K562 (cell line): ENCODE measurements around the gene ATF6B. TPM values are rescaled to one million over a fixed set of nuclear protein-coding genes. Genes with fewer than 3 reads are reported as not detected.
A peak's percentile ranks its signal among the peaks of the same experiment; 100 is the strongest.

Experiments
- BRD9 ChIP-seq: fragments of 450-650 bp; IDR thresholded peaks from 2 replicates; pipeline ENCODE4 v1.6.1; 2018; ENCODE audit warnings: low read depth; ENCODE audit not compliant: partially characterized antibody
- CC2D1A ChIP-seq: fragments of 450-650 bp; IDR thresholded peaks from 2 replicates; pipeline ENCODE4 v1.6.1; 2017; ENCODE audit warnings: mild to moderate bottlenecking
- CXXC5 ChIP-seq: fragments of 250-450 bp; sonication (Bioruptor Pico); IDR thresholded peaks from 2 replicates; pipeline ENCODE4 v1.8.0; 2022; ENCODE audit warnings: inconsistent platforms, mild to moderate bottlenecking, moderate library complexity
- JUN ChIP-seq, 2 experiments: sonication (generic) in 1 of 2; formaldehyde crosslinking in 1 of 2; IDR thresholded peaks; 2 replicates each; pipeline versions ENCODE4 v1.6.1 to v1.8.0; 2012 to 2022; ENCODE audit warnings: borderline replicate concordance in 2 of 2, mild to moderate bottlenecking in 2 of 2, improper control_type of control experiment in 1 of 2, low read depth in 1 of 2, low read length in 1 of 2, missing genetic modification reagents in 1 of 2
- KDM5B ChIP-seq: fragments of 200-600 bp; sonication (generic); IDR thresholded peaks from 2 replicates; pipeline ENCODE4 v1.6.1; 2012; ENCODE audit warnings: low read depth, mild to moderate bottlenecking, moderate library complexity, low read length, control low read depth, inconsistent platforms; ENCODE audit not compliant: insufficient replicate concordance
- MTA1 ChIP-seq: fragments of 450-650 bp; IDR thresholded peaks from 2 replicates; pipeline ENCODE4 v1.6.1; 2017; ENCODE audit warnings: borderline replicate concordance
- NFRKB ChIP-seq: fragments of 450-650 bp; IDR thresholded peaks from 2 replicates; pipeline ENCODE4 v1.6.1; 2016; ENCODE audit warnings: low read depth
- NR2C1 ChIP-seq, 2 experiments: fragments of 450-650 bp; IDR thresholded peaks; 2 replicates each; pipeline ENCODE4 v1.6.1; 2017; ENCODE audit warnings: mild to moderate bottlenecking in 2 of 2, antibody characterized with exemption in 1 of 2, inconsistent platforms in 1 of 2, missing compliant biosample characterization in 1 of 2, missing genetic modification characterization in 1 of 2
- RBFOX2 ChIP-seq: fragments of 200-400 bp; formaldehyde crosslinking; IDR thresholded peaks from 2 replicates; pipeline ENCODE4 v1.6.1; 2017; ENCODE audit warnings: low read depth, mild to moderate bottlenecking, low read length, moderate library complexity
- SAFB2 ChIP-seq: fragments of 200-400 bp; formaldehyde crosslinking; IDR thresholded peaks from 2 replicates; pipeline ENCODE4 v1.6.1; 2018; ENCODE audit warnings: borderline replicate concordance, low read length, low read depth, moderate library complexity; ENCODE audit not compliant: severe bottlenecking
- SMARCA4 ChIP-seq: fragments of 450-650 bp; IDR thresholded peaks from 2 replicates; pipeline ENCODE4 v1.6.1; 2016
- ZNF143 ChIP-seq: sonication (generic); formaldehyde crosslinking; IDR thresholded peaks from 2 replicates; pipeline ENCODE4 v1.9.0; 2022; ENCODE audit warnings: mild to moderate bottlenecking, missing genetic modification reagents
- ZNF217 ChIP-seq: sonication (generic); formaldehyde crosslinking; IDR thresholded peaks from 2 replicates; pipeline ENCODE4 v1.8.0; 2022; ENCODE audit warnings: mild to moderate bottlenecking, missing genetic modification reagents
- polyA plus RNA-seq, 8 experiments: library from polyadenylated mRNA; depleted of rRNA in 4 of 8; stranded (reverse) in 5 of 8; unstranded in 3 of 8; fragments of >200 nt; fragmentation: Nextera tagmentation in 2 of 8; fragmentation: Illumina TruSeq in 1 of 8; extraction: Ambion mirVana in 2 of 8; extraction: Trizol in 1 of 8; gene quantifications; 2 replicates each; pipeline versions ENCODE4 v1.2.1 to v1.2.3, GENCODE V29; 2011 to 2014; ENCODE audit warnings: inconsistent platforms in 1 of 8, missing spikeins in 1 of 8
- total RNA-seq, 7 experiments: library from RNA; depleted of rRNA in 6 of 7; stranded (reverse); fragments of >200 nt in 6 of 7; fragmentation: Illumina TruSeq in 2 of 7; extraction: Trizol in 2 of 7; gene quantifications; 2 replicates each; pipeline versions ENCODE4 v1.2.1 to v1.2.3, GENCODE V29; 2011 to 2021; ENCODE audit warnings: low replicate concordance in 1 of 7
- TF ChIP-seq, protein P1 (sequence below): sonication (generic); formaldehyde crosslinking; IDR thresholded peaks from 2 replicates; pipeline ENCODE4 v1.8.0; 2022; ENCODE audit warnings: missing genetic modification reagents, mild to moderate bottlenecking, moderate library complexity, borderline replicate concordance
- TF ChIP-seq, protein P2 (sequence below): fragments of 450-650 bp; IDR thresholded peaks from 2 replicates; pipeline ENCODE4 v1.6.1; 2016; ENCODE audit warnings: missing biosample characterization, missing genetic modification characterization
- TF ChIP-seq, protein P3 (sequence below): IDR thresholded peaks from 2 replicates; pipeline ENCODE4 v1.6.1; 2011; ENCODE audit not compliant: insufficient read length; ENCODE audit errors: extremely low read depth
- TF ChIP-seq, protein P4 (sequence below): fragments of 250-450 bp; sonication (Bioruptor Pico); IDR thresholded peaks from 2 replicates; pipeline ENCODE4 v1.9.0; 2021; ENCODE audit warnings: mild to moderate bottlenecking, inconsistent platforms

The ATF6B gene
- total and polyA plus RNA-seq, 9 of the 15 experiments (the other 6 are each of a cell fraction or from before 2014, with no cell fraction given), result 20.7 to 131 (median 31.7) TPM

DNA sequence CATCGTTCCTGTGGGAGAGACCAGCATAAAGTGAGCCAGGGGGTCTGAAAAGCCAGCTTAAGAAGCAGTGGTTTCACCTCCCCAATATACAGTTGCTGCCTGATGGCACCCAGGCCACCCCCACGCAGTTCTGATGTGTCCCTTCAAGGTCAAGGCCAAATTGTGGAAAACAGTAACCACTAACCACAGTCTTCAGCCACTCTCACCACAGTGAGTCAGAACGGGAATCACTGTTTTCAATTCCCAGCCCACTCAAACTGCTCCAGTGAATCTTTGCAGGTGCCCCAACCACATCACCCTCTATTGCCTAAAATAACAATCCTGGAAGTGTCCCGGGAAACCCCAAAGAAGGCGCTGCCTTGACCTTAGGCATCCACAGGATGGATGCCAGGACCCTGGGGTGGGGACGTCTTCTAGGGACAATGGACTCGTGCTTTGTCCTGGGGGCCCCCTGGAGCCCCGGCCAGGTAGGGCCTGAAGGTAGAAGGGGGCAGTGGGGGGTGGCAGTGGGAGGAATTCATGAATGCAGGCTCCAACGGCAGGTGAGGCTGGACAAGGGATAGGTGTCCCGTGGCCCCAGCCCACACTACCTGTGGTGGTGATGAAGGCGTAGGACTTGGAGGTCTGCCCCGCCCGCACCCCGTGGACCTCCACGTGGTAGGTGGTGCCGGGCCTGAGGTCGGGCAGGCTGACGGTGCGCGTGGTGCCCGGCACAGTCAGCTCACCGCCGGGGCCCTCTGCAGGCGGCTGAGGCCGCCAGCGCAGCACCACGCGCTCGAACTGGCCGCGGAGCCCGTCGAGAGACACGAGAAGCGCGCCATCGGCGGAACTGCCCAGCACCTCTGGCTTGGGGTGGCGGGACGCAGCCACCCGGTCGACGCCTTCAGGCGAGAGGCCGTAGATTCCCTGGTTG, 41.1 kb downstream of the ATF6B start (continued):
- TF ChIP-seq, protein P1, sequence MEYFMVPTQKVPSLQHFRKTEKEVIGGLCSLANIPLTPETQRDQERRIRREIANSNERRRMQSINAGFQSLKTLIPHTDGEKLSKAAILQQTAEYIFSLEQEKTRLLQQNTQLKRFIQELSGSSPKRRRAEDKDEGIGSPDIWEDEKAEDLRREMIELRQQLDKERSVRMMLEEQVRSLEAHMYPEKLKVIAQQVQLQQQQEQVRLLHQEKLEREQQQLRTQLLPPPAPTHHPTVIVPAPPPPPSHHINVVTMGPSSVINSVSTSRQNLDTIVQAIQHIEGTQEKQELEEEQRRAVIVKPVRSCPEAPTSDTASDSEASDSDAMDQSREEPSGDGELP, result no peak
- TF ChIP-seq ZNF143 (no peak), SMARCA4 (no peak), BRD9 (no peak), ZNF217 (CRISPR knock-in tag) (no peak), SAFB2 (no peak), CXXC5 (CRISPR knock-in tag) (no peak), CC2D1A (no peak), KDM5B (peak; percentile 21), RBFOX2 (no peak), MTA1 (peak; percentile 28; the same call in 1 of the 2 replicates), NFRKB (no peak), NR2C1 (IDR thresholded peaks at IDR 0.05) (no peak), NR2C1 (tag; IDR thresholded peaks at IDR 0.05) (no peak), JUN (IDR thresholded peaks at IDR 0.05; ENCODE audit: borderline replicate concordance, low read depth, low read length) (peak; percentile 21; the same call in 1 of the 2 replicates), JUN (CRISPR knock-in tag; IDR thresholded peaks at IDR 0.05; ENCODE audit: borderline replicate concordance) (no peak)
- TF ChIP-seq, protein P2, sequence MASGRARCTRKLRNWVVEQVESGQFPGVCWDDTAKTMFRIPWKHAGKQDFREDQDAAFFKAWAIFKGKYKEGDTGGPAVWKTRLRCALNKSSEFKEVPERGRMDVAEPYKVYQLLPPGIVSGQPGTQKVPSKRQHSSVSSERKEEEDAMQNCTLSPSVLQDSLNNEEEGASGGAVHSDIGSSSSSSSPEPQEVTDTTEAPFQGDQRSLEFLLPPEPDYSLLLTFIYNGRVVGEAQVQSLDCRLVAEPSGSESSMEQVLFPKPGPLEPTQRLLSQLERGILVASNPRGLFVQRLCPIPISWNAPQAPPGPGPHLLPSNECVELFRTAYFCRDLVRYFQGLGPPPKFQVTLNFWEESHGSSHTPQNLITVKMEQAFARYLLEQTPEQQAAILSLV (tag), result no peak
- TF ChIP-seq, protein P3, sequence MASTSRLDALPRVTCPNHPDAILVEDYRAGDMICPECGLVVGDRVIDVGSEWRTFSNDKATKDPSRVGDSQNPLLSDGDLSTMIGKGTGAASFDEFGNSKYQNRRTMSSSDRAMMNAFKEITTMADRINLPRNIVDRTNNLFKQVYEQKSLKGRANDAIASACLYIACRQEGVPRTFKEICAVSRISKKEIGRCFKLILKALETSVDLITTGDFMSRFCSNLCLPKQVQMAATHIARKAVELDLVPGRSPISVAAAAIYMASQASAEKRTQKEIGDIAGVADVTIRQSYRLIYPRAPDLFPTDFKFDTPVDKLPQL, result no peak
- TF ChIP-seq, protein P4, sequence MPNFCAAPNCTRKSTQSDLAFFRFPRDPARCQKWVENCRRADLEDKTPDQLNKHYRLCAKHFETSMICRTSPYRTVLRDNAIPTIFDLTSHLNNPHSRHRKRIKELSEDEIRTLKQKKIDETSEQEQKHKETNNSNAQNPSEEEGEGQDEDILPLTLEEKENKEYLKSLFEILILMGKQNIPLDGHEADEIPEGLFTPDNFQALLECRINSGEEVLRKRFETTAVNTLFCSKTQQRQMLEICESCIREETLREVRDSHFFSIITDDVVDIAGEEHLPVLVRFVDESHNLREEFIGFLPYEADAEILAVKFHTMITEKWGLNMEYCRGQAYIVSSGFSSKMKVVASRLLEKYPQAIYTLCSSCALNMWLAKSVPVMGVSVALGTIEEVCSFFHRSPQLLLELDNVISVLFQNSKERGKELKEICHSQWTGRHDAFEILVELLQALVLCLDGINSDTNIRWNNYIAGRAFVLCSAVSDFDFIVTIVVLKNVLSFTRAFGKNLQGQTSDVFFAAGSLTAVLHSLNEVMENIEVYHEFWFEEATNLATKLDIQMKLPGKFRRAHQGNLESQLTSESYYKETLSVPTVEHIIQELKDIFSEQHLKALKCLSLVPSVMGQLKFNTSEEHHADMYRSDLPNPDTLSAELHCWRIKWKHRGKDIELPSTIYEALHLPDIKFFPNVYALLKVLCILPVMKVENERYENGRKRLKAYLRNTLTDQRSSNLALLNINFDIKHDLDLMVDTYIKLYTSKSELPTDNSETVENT (CRISPR knock-in tag), result peak; percentile 41; the same call in 1 of the 2 replicates
